Activated CD4-positive, alpha-beta T cell treated with anti-CD3 and anti-CD28 coated beads for 36 hours (primary cell): Measurements from ENCODE around the gene ITGA5. TPM values are rescaled to one million over a fixed set of nuclear protein-coding genes. Genes with fewer than 3 reads are reported as not detected.

Source experiments
- ATAC-seq: fragments of 200-7000 bp; cut with Tn5 transposase; one replicate; pipeline ENCODE4 v1.10.0; 2021; ENCODE audit warnings: mild to moderate bottlenecking, moderate library complexity
- CTCF ChIA-PET: fragments of 350-600 bp; sonication (Branson Sonifier 250); formaldehyde crosslinking; loops from one replicate; lab custom pipeline; 2021; ENCODE audit warnings: antibody characterized with exemption; lab: Charles Lee
- POLR2A ChIA-PET: fragments of 350-600 bp; sonication (Branson Sonifier 250); formaldehyde crosslinking; loops from one replicate; lab custom pipeline; 2021; ENCODE audit warnings: antibody characterized with exemption, inconsistent platforms; lab: Charles Lee
- DNase-seq: peaks from one replicate; pipeline ENCODE4 v3.0.0-alpha.2; 2020
- H3K27ac Mint-ChIP-seq: one replicate; pipeline ENCODE4 v1.8.0; 2021; ENCODE audit warnings: mixed read lengths
- H3K27me3 Mint-ChIP-seq: one replicate; pipeline ENCODE4 v1.8.0; 2021; ENCODE audit warnings: mixed read lengths
- H3K36me3 Mint-ChIP-seq: one replicate; pipeline ENCODE4 v1.8.0; 2021; ENCODE audit warnings: low read depth, mixed read lengths
- H3K4me1 Mint-ChIP-seq: one replicate; pipeline ENCODE4 v1.8.0; 2021; ENCODE audit warnings: mixed read lengths
- H3K4me3 Mint-ChIP-seq: one replicate; pipeline ENCODE4 v1.8.0; 2021; ENCODE audit warnings: mild to moderate bottlenecking, moderate library complexity, mixed read lengths
- H3K9me3 Mint-ChIP-seq: one replicate; pipeline ENCODE4 v1.8.0; 2021; ENCODE audit warnings: low read depth, mixed read lengths
- intact Hi-C, 2 experiments: fragments of 100-400 bp; cut with DNase I in 1 of 2; cut with micrococcal nuclease in 1 of 2; formaldehyde crosslinking; loops; one replicate each; pipeline versions ENCODE4 v1.14.2 to v1.15.1; 2022 to 2024; cut with DNase I, micrococcal nuclease
- total RNA-seq, 2 experiments: library from RNA; stranded (reverse); gene quantifications; one replicate each; pipeline ENCODE4 v1.2.3, GENCODE V29; 2021

Gene ITGA5
- total RNA-seq, 2 experiments from 2014 or later, result 38.6 to 58.0 TPM

DNA sequence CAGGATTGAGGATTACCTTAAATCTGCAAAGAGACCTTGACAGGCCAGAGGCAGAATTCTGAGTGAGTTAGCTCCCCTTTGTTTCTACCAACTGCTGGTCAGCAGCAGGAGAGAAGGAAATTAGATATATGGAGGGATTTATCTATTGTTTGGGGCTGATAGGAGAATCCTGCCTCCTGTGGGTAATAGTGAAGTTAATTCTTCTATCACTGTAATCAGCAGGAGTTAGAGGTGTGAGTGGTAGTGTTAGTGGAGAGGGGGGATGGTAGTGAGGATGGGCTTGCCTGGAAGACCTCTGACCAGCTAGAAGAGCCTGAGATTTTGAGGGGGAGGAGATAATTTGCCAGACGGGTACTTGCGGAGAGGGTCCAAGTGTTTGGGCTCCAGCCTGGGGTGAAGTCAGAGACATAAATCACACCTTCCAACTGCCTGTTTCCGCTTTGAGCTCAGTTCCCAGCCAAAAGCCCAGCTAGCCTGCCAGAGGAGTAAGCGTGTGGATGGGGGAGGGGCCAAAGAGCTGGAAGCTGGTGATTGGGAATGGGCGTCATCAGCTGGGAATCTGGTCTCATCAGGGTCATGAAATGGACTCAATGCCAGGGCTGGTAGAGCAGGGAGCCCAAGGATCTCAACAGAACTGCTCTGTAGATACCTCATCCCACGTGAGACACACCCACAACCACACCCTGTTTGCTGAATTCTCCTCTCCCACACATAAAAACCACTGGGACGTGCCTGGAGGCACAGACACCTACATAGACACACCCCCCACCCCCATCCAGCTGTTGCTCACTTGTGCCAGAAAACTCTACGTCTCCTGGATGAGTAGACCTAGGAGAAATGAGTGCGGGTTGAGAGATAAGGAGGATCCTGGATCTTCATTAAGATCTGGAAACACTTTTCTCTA is 13.1 kb upstream of the ITGA5 start:
- intact Hi-C loops, result no loop called here
- POLR2A ChIA-PET, result interaction anchor here (0.6 to 1.0 kb wide), 2 partner anchors 10 to 15 kb away, joined by 3 to 4 read pairs; no protein-coding TSS in a partner anchor
- CTCF ChIA-PET, result interaction anchor here (0.7 to 37.3 kb wide), 8 partner anchors 11 to 212 kb away, joined by 3 to 638 read pairs (median 3); partner anchors contain the start of gene COPZ1
- peak overlapping the region; percentile 37 for H3K27ac Mint-ChIP-seq
- H3K27me3 Mint-ChIP-seq, result no peaks in the 10 kb centered on the region
- no peaks in the 10 kb centered on the region for H3K36me3 Mint-ChIP-seq
- DNase-seq (peak; percentile 84), ATAC-seq (peak; percentile 77)
- H3K4me3 Mint-ChIP-seq, result no peak overlapping the region
- H3K4me1 Mint-ChIP-seq, result peaks cover 32% of the 10 kb centered on the region
- H3K9me3 Mint-ChIP-seq, result no peaks in the 10 kb centered on the region

DNA sequence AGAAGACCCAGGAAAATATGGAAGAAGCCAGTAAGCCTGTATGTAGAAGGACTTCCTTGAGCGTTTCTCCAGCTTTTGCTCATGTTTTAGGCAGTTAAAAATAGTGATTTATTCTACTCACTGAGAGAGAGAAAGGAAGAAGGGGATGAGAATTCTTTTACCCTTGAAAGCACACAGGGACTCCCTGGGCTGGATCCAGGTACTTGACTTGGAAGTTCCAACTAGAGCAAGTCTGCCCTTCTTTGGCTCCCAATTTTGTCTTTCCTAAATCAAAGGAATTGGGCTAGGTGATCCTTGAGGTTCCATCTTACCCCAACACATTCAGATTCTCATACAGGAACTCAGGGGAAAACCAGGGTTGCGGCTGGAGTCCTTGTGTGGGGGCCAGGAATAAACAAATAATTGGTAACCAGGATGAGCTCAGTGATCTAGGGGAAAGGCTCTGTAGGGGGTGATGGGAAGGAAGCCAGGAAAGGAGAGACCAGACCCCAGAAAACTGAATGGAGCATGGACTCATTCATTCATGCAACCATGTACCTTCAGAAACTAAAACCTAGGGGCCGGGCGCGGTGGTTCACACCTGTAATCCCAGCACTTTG is 11.5 kb upstream of the ITGA5 start:
- ATAC-seq (no peak), DNase-seq (no peak)
- intact Hi-C loops, result no loop called here
- H3K27ac Mint-ChIP-seq, result peak overlapping the region; percentile 45
- no peaks in the 10 kb centered on the region for H3K36me3 Mint-ChIP-seq
- no peaks in the 10 kb centered on the region for H3K9me3 Mint-ChIP-seq
- H3K4me1 Mint-ChIP-seq, result peaks cover 28% of the 10 kb centered on the region
- H3K27me3 Mint-ChIP-seq, result peaks cover 3% of the 10 kb centered on the region
- ChIA-PET POLR2A (no interaction called here), CTCF (interaction anchor here (0.6 to 37.3 kb wide), 4 partner anchors 9 to 59 kb away, joined by 4 to 638 read pairs (median 15); no protein-coding TSS in a partner anchor)
- H3K4me3 Mint-ChIP-seq, result no peak overlapping the region

DNA sequence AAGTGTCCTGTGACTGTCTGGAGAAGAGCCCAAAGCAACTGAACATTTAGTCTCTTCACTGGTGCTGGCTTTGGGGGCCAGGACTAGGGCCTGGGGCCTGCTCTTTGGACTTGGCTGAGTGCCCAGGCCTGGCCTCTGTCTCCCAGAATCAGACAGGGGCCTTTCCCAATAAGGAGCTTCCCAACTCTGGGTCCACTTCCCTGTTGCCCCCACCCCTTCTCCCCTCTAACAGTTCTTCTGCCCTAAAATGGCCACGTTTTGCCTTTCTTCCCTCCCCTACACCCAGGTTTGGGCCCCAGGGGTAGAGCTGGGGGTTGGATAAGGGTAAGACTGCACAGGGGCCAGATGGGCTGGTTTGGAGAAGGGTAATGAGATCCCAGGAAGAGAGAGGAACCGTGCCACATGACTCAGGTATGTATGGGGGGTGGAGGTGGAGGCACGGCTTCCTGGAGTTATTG is 10.0 kb upstream of the ITGA5 start:
- ChIA-PET CTCF (interaction anchor here (0.9 to 37.3 kb wide), 5 partner anchors 10 to 28 kb away, joined by 3 to 638 read pairs (median 4); no protein-coding TSS in a partner anchor), POLR2A (no interaction called here)
- intact Hi-C loops, result no loop called here
- Mint-ChIP-seq H3K27me3 (peaks cover 3% of the 10 kb centered on the region), H3K36me3 (no peaks in the 10 kb centered on the region), H3K4me1 (peaks cover 28% of the 10 kb centered on the region), H3K4me3 (no peak overlapping the region), H3K27ac (no peak overlapping the region), H3K9me3 (no peaks in the 10 kb centered on the region)
- no peak for DNase-seq
- no peak for ATAC-seq

DNA sequence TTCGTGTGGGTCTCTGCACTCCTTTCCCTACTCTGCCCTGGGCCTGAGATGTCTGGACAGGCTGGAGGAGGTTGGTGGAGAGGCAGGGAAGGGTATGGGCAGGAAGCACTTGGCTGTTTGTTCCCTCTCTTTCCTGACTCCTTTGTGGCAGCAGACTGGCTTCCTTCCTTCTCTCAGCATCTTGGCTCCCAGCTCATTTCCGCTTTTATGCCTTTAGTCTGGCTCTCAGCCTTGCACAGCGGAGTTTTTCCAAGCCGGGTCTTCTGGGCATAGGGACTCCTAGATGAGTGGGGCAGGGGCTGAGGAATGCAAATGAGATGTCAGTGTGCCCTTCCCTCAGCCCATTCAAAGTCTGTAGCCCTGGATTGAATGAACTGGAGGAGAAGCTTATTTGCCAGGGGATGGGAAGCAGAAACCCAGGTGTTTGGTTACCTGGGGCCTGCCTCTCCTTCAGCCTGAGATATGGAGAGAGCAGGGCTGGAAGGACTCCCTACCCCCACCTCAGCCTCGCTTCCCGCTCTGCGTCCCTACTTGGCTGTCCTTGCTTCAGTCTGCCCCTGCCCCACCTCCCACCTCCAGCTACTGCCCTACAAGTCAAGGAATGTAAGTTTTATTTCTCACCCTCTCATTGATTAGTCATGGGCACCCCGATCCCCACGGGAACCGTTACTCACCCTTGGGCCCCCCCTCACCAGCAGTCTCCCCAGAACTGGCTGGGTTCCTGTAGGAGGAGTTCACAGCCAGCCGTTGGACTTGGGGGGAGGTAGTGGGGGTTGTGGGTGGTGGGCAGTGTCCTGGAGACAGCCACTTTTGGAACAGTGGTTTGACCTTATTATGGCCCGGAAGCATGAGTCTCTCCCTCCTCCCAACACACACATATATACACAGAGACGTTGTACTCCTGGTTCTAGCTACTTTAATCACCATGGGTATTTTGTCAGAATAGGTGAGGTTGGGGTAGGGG is 9.3 kb upstream of the ITGA5 start:
- Mint-ChIP-seq H3K4me3 (no peak overlapping the region), H3K4me1 (peaks cover 29% of the 10 kb centered on the region), H3K9me3 (no peaks in the 10 kb centered on the region), H3K27ac (no peak overlapping the region), H3K36me3 (no peaks in the 10 kb centered on the region), H3K27me3 (peaks cover 3% of the 10 kb centered on the region)
- no peak for ATAC-seq
- intact Hi-C loops, result no loop called here
- POLR2A ChIA-PET, result no interaction called here
- CTCF ChIA-PET, result interaction anchor here (0.6 to 37.3 kb wide), 8 partner anchors 11 to 1024 kb away, joined by 3 to 638 read pairs (median 3); no protein-coding TSS in a partner anchor
- peak; percentile 35 for DNase-seq

DNA sequence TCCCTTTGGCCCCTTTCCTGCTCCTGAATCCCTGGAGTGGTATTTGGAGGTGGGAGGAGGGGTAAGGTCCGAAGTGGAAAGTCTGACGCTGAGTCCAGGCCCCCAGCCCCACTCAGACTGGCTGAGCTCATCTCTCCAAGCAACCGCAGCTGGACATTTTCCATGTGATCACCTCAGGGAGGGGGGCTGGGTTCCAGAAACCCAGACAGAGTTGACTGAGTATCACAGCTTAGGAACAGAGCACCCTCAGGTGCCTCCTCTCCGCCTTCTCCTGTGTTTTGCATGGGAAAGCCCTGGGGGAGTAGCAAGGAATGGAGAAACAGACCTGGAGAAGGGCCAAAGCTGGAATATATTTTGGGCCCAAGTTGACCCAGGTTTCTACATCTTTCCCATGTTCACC is 8.0 kb upstream of the ITGA5 start:
- no peak overlapping the region for H3K4me3 Mint-ChIP-seq
- ATAC-seq (no peak), DNase-seq (no peak)
- CTCF ChIA-PET, result interaction anchor here (0.5 to 37.3 kb wide), 9 partner anchors 8 to 93 kb away, joined by 3 to 638 read pairs (median 3); partner anchors contain the start of genes ITGA5 and NCKAP1L
- no peaks in the 10 kb centered on the region for H3K9me3 Mint-ChIP-seq
- no peak overlapping the region for H3K27ac Mint-ChIP-seq
- no peaks in the 10 kb centered on the region for H3K36me3 Mint-ChIP-seq
- intact Hi-C loops, result no loop called here
- H3K4me1 Mint-ChIP-seq, result peaks cover 25% of the 10 kb centered on the region
- POLR2A ChIA-PET, result interaction anchor here (1.3 kb wide), 1 partner anchor 13 kb away, joined by 4 read pairs; no protein-coding TSS in a partner anchor
- peaks cover 3% of the 10 kb centered on the region for H3K27me3 Mint-ChIP-seq

DNA sequence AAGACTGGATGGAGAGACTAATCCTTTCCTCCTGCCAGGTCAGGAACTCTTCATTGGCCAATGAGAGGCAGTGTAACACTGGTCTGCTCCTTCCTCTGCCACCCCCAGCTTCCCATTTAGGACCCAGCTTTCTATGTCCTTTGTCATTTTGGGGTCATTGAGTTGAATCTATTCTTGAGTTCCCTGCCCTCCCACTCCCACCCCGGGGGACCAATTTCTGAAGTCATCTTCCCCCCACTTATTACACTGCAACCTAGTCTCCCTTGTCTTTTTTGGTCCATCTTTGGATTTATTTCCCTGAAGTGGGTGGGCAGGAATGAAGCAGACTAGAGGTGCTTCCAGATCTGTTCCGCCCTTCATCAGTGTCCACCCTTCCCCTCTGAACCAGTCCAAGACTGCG is 7.6 kb upstream of the ITGA5 start:
- intact Hi-C loops, result no loop called here
- DNase-seq (no peak), ATAC-seq (no peak)
- no peaks in the 10 kb centered on the region for H3K9me3 Mint-ChIP-seq
- H3K4me3 Mint-ChIP-seq, result no peak overlapping the region
- peaks cover 3% of the 10 kb centered on the region for H3K27me3 Mint-ChIP-seq
- ChIA-PET CTCF (interaction anchor here (0.6 to 37.3 kb wide), 4 partner anchors 8 to 26 kb away, joined by 3 to 638 read pairs (median 10); partner anchors contain the start of gene ITGA5), POLR2A (interaction anchor here (1.3 kb wide), 1 partner anchor 13 kb away, joined by 4 read pairs; no protein-coding TSS in a partner anchor)
- peaks cover 21% of the 10 kb centered on the region for H3K4me1 Mint-ChIP-seq
- no peaks in the 10 kb centered on the region for H3K36me3 Mint-ChIP-seq
- H3K27ac Mint-ChIP-seq, result no peak overlapping the region

DNA sequence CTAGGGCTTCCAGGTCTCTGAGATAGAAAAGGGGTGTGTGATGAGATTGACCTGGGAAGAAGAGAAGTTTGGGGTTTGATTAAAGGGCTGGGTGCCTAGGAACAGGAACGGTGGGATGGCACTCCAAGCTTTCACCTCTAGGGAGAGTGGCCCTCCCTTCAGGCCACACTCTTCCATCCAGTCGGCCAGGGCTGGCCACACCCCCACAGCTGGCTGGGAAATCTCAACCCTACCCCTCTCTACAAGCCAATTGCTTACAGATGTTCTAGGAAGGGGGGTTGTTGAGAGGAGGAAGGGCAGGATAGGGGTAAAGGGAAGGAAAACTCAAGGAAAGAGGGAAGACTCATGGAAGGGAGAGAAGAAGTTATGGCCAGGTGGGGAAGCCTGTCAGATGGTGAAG is 6.6 kb upstream of the ITGA5 start:
- Mint-ChIP-seq H3K36me3 (no peaks in the 10 kb centered on the region), H3K27me3 (peaks cover 3% of the 10 kb centered on the region), H3K27ac (no peak overlapping the region), H3K4me1 (peaks cover 19% of the 10 kb centered on the region), H3K4me3 (no peak overlapping the region), H3K9me3 (no peaks in the 10 kb centered on the region)
- CTCF ChIA-PET, result interaction anchor here (0.8 to 37.3 kb wide), 4 partner anchors 8 to 25 kb away, joined by 3 to 638 read pairs (median 11); no protein-coding TSS in a partner anchor
- intact Hi-C loops, result no loop called here
- no peak for DNase-seq
- no peak for ATAC-seq
- POLR2A ChIA-PET, result no interaction called here

DNA sequence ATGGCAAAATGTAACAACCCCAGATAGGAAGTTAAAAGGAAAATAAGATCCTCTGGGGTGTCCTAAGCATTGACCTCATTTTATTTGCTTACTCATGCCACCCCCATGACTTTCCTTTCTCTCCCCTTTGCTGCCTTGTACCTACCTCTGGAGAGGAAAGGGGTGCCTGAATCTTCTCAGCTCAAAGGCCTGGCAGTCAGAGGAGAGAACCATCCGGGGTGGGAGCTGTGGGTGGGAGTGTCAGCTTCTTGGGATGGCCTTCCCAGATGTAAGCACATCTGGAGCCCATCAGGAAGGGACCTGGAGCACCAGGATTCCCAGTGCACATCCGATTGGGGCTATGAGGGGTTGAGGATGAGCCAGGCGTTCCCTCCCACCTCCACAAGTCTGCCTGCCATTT is 5.2 kb upstream of the ITGA5 start:
- CTCF ChIA-PET, result interaction anchor here (0.9 to 37.3 kb wide), 6 partner anchors 9 to 30 kb away, joined by 3 to 638 read pairs (median 5); no protein-coding TSS in a partner anchor
- POLR2A ChIA-PET, result no interaction called here
- Mint-ChIP-seq H3K9me3 (no peaks in the 10 kb centered on the region), H3K4me3 (no peak overlapping the region), H3K27ac (no peak overlapping the region), H3K36me3 (no peaks in the 10 kb centered on the region), H3K4me1 (peaks cover 25% of the 10 kb centered on the region), H3K27me3 (peaks cover 3% of the 10 kb centered on the region)
- DNase-seq, result no peak
- ATAC-seq, result no peak
- intact Hi-C loops, result no loop called here

DNA sequence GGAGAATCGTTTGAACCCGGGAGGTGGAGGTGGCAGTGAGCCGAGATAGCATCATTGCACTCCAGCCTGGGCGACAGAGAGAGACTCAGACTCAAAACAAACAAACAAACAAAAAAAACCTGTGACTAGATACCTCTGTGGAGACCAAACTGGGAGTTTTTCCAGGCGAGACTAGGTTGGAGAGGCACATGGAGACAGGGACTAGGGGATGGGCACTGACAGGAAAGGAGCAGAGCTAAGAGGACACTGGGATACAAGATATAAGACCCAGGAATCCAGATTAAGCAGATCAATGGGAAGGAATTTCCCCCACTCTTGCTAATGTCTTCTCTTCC is 4.7 kb upstream of the ITGA5 start:
- DNase-seq (no peak), ATAC-seq (no peak)
- H3K9me3 Mint-ChIP-seq, result no peaks in the 10 kb centered on the region
- H3K27ac Mint-ChIP-seq, result no peak overlapping the region
- POLR2A ChIA-PET, result no interaction called here
- H3K27me3 Mint-ChIP-seq, result peaks cover 3% of the 10 kb centered on the region
- no peak overlapping the region for H3K4me3 Mint-ChIP-seq
- intact Hi-C loops, result no loop called here
- peaks cover 24% of the 10 kb centered on the region for H3K4me1 Mint-ChIP-seq
- CTCF ChIA-PET, result interaction anchor here (0.9 to 37.3 kb wide), 5 partner anchors 9 to 30 kb away, joined by 3 to 638 read pairs (median 4); no protein-coding TSS in a partner anchor
- no peaks in the 10 kb centered on the region for H3K36me3 Mint-ChIP-seq

DNA sequence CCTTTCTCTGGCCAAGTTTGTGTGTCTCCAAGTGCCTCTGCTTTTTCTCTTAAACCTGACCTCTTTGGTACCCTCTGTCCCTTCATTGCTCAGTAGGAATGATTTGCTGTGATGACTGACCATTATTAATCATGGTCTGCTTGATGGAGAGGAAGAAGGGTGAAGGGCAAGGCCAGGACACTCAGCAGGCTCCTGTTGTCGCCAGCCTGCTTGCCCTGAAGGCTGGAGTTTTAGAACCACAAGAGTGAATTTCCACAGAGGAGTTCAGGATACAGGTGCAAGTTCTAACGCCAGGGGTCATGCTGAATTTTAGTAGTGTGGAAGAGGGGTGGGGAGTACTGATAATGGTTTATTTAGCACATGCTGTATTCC is 2.8 kb upstream of the ITGA5 start:
- Mint-ChIP-seq H3K27me3 (peaks cover 3% of the 10 kb centered on the region), H3K4me1 (peaks cover 18% of the 10 kb centered on the region), H3K9me3 (no peaks in the 10 kb centered on the region), H3K36me3 (peaks cover 7% of the 10 kb centered on the region), H3K4me3 (no peak overlapping the region), H3K27ac (no peak overlapping the region)
- DNase-seq, result no peak
- ChIA-PET POLR2A (no interaction called here), CTCF (interaction anchor here (0.9 to 14.4 kb wide), 2 partner anchors 21 to 157 kb away, joined by 3 to 260 read pairs; no protein-coding TSS in a partner anchor)
- intact Hi-C loops, result no loop called here
- ATAC-seq, result no peak
